HepG2 (cell line): ENCODE measurements around the gene KIF3C. TPM values are rescaled to one million over a fixed set of nuclear protein-coding genes. Genes with fewer than 3 reads are reported as not detected.
A peak's percentile ranks its signal among the peaks of the same experiment; 100 is the strongest.

Source experiments
- FOXA1 ChIP-seq, 2 experiments: fragments of 450-650 bp in 1 of 2; sonication (generic) in 1 of 2; formaldehyde crosslinking in 1 of 2; IDR thresholded peaks; 2 replicates each; pipeline versions ENCODE4 v1.4.0 to v1.6.1; 2016 to 2020; ENCODE audit warnings: missing genetic modification reagents in 1 of 2
- HDAC1 ChIP-seq: sonication (generic); formaldehyde crosslinking; IDR thresholded peaks from 2 replicates; pipeline ENCODE4 v1.5.1; 2020; ENCODE audit warnings: mild to moderate bottlenecking, missing genetic modification reagents
- HINFP ChIP-seq: sonication (generic); formaldehyde crosslinking; IDR thresholded peaks from 2 replicates; pipeline ENCODE4 v1.4.0; 2020; ENCODE audit warnings: low read depth, mild to moderate bottlenecking, missing genetic modification reagents
- HIVEP1 ChIP-seq: sonication (generic); formaldehyde crosslinking; IDR thresholded peaks from 2 replicates; pipeline ENCODE4 v1.4.0; 2020; ENCODE audit warnings: mild to moderate bottlenecking, missing genetic modification reagents
- MEF2D ChIP-seq: sonication (generic); formaldehyde crosslinking; IDR thresholded peaks from 2 replicates; pipeline ENCODE4 v1.5.1; 2020; ENCODE audit warnings: mild to moderate bottlenecking, missing genetic modification reagents
- MZF1 ChIP-seq: sonication (generic); formaldehyde crosslinking; IDR thresholded peaks from 2 replicates; pipeline ENCODE4 v1.8.1; 2023; ENCODE audit warnings: mild to moderate bottlenecking, missing genetic modification reagents, borderline replicate concordance
- NKX3-1 ChIP-seq: sonication (generic); formaldehyde crosslinking; IDR thresholded peaks from 2 replicates; pipeline ENCODE4 v1.5.0; 2020; ENCODE audit warnings: missing genetic modification reagents
- SPEN ChIP-seq: sonication (generic); formaldehyde crosslinking; IDR thresholded peaks from 2 replicates; pipeline ENCODE4 v1.5.1; 2020; ENCODE audit warnings: low read depth, mild to moderate bottlenecking, missing genetic modification reagents
- TCF12 ChIP-seq, 2 experiments: fragments of 450-650 bp in 1 of 2; sonication (generic) in 1 of 2; formaldehyde crosslinking in 1 of 2; IDR thresholded peaks; 2 replicates each; pipeline versions ENCODE4 v1.6.1 to v1.8.0; 2017 to 2022; ENCODE audit warnings: antibody characterized with exemption in 1 of 2, mild to moderate bottlenecking in 1 of 2, missing genetic modification reagents in 1 of 2, moderate library complexity in 1 of 2
- TFDP1 ChIP-seq: IDR thresholded peaks from 2 replicates; pipeline ENCODE4 v1.6.1; 2016; ENCODE audit warnings: missing compliant biosample characterization, missing genetic modification reagents, borderline replicate concordance
- YY1 ChIP-seq: IDR thresholded peaks from 2 replicates; pipeline ENCODE4 v1.6.1; 2011; ENCODE audit warnings: low read length, low read depth, moderate library complexity, mild to moderate bottlenecking; ENCODE audit not compliant: insufficient read depth, insufficient replicate concordance
- ZBTB20 ChIP-seq: sonication (generic); formaldehyde crosslinking; IDR thresholded peaks from 2 replicates; pipeline ENCODE4 v1.8.1; 2023; ENCODE audit warnings: missing genetic modification reagents, low read depth, mild to moderate bottlenecking, borderline replicate concordance
- ZBTB38 ChIP-seq: sonication (generic); formaldehyde crosslinking; IDR thresholded peaks from 2 replicates; pipeline ENCODE4 v1.5.1; 2020; ENCODE audit warnings: mild to moderate bottlenecking, missing genetic modification reagents
- ZNF510 ChIP-seq: sonication (generic); formaldehyde crosslinking; IDR thresholded peaks from 2 replicates; pipeline ENCODE4 v1.4.0; 2020; ENCODE audit warnings: low read depth, mild to moderate bottlenecking, missing genetic modification reagents
- ZNF841 ChIP-seq: sonication (generic); formaldehyde crosslinking; IDR thresholded peaks from 2 replicates; pipeline ENCODE4 v1.8.1; 2023; ENCODE audit warnings: missing genetic modification reagents, borderline replicate concordance
- polyA plus RNA-seq, 8 experiments: library from polyadenylated mRNA; depleted of rRNA in 3 of 8; stranded (reverse) in 7 of 8; unstranded in 1 of 8; fragments of >200 nt; fragmentation: Illumina TruSeq in 4 of 8; extraction: Trizol in 4 of 8; gene quantifications; 2 replicates each; pipeline versions ENCODE4 v1.2.1 to v1.2.3, GENCODE V29; 2011 to 2016; ENCODE audit warnings: low read depth in 4 of 8, missing spikeins in 1 of 8, mixed read lengths in 1 of 8; ENCODE audit not compliant: insufficient read depth in 1 of 8
- total RNA-seq, 5 experiments: library from RNA; depleted of rRNA; stranded (reverse); fragments of >200 nt; fragmentation: Illumina TruSeq; extraction: Trizol; gene quantifications; 2 replicates each; pipeline ENCODE4 v1.2.3, GENCODE V29; 2016; ENCODE audit warnings: low read depth in 1 of 5
- TF ChIP-seq, protein P1 (sequence below): sonication (generic); formaldehyde crosslinking; IDR thresholded peaks from 2 replicates; pipeline ENCODE4 v1.4.0; 2020; ENCODE audit warnings: mild to moderate bottlenecking, missing genetic modification reagents

KIF3C gene
- total and polyA plus RNA-seq, 2 of the 13 experiments (the other 11 are each of a cell fraction or from before 2014, with no cell fraction given), result 3.6 to 4.9 TPM

DNA sequence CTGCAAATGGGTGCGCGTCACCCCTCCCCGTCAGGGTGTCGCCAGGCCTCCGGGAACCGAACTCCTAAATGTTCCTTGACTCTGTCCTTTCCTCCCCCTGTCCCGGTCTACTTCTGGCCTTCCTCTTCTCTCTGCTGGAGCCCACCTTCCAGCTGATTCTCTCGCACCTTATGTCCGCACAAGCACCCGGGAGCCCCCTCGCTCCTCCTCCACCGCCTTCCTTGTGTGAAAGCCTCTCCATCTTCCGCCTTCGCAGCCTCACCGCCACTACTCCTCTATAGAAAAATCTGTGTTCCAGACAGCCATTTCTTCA lies 627 bp upstream of the KIF3C start (continued):
- TF ChIP-seq TCF12 (IDR thresholded peaks at IDR 0.05), result no peak
- no peak for TF ChIP-seq TCF12 (CRISPR knock-in tag; IDR thresholded peaks at IDR 0.05)
- TF ChIP-seq YY1, result peak; percentile 3
- TF ChIP-seq MZF1 (CRISPR knock-in tag), result no peak
- 0 out of 2 replicates have a peak, but pooled peaks have one; percentile 17 for TF ChIP-seq HDAC1
- TF ChIP-seq ZNF510, result 0 out of 2 replicates have a peak, but pooled peaks have one; percentile 13
- TF ChIP-seq MEF2D (CRISPR knock-in tag), result 0 out of 2 replicates have a peak, but pooled peaks have one; percentile 28
- peak; percentile 14; the same call in 1 of the 2 replicates for TF ChIP-seq NKX3-1 (CRISPR knock-in tag)
- TF ChIP-seq FOXA1 (IDR thresholded peaks at IDR 0.05), result no peak
- TF ChIP-seq FOXA1 (CRISPR knock-in tag; IDR thresholded peaks at IDR 0.05), result no peak
- peak; percentile 53; the same call in 1 of the 2 replicates for TF ChIP-seq SPEN (CRISPR knock-in tag)
- 0 out of 2 replicates have a peak, but pooled peaks have one; percentile 57 for TF ChIP-seq ZBTB20 (CRISPR knock-in tag)
- TF ChIP-seq, protein P1, sequence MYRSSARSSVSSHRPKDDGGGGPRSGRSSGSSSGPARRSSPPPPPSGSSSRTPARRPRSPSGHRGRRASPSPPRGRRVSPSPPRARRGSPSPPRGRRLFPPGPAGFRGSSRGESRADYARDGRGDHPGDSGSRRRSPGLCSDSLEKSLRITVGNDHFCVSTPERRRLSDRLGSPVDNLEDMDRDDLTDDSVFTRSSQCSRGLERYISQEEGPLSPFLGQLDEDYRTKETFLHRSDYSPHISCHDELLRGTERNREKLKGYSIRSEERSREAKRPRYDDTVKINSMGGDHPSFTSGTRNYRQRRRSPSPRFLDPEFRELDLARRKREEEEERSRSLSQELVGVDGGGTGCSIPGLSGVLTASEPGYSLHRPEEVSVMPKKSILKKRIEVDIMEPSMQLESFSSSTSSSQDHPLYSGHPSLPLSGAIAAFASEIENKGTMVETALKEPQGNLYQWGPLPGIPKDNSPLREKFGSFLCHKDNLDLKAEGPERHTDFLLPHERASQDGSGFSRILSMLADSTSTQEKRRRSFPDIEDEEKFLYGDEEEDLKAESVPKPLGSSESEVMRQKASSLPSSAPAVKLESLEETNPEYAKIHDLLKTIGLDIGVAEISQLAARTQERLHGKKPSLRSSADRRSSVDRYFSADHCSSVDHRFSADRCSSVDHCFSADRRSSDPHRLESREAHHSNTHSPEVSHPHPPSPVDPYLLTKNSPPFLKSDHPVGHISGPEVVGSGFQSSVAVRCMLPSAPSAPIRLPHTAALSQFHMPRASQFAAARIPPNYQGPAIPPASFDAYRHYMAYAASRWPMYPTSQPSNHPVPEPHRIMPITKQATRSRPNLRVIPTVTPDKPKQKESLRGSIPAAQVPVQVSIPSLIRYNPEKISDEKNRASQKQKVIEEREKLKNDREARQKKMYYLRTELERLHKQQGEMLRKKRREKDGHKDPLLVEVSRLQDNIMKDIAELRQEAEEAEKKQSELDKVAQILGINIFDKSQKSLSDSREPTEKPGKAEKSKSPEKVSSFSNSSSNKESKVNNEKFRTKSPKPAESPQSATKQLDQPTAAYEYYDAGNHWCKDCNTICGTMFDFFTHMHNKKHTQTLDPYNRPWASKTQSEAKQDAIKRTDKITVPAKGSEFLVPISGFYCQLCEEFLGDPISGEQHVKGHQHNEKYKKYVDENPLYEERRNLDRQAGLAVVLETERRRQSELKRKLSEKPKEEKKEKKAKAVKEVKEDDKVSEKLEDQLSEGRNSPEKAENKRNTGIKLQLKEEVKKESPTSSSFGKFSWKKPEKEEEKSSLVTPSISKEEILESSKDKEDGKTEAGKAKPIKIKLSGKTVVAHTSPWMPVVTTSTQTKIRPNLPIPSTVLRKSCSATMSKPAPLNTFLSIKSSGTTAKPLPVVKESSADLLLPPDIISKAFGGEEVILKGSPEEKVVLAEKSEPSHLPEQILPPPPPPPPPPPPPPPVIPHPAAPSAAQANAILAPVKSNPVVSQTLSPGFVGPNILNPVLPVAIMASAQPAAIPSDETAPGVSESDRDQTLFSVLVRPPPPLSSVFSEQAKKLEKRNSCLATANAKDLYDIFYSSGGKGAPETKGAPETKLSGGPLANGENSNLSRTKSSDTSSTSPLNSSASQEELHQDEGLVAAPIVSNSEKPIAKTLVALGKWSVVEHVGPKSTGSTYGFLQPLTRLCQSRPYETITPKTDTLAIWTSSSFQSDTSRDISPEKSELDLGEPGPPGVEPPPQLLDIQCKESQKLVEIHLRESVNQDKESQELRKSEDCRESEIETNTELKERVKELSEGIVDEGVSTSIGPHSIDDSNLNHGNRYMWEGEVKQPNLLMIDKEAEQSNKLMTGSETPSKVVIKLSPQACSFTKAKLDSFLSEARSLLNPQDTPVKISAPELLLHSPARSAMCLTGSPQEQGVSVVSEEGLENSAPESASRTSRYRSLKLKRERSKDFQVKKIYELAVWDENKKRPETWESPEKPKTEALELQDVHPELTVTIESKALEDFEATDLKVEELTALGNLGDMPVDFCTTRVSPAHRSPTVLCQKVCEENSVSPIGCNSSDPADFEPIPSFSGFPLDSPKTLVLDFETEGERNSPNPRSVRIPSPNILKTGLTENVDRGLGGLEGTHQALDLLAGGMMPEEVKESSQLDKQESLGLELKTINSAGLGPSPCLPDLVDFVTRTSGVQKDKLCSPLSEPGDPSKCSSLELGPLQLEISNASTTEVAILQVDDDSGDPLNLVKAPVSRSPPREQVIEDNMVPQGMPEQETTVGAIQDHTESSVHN (CRISPR knock-in tag), result peak; percentile 78; the same call in 1 of the 2 replicates
- TF ChIP-seq HIVEP1 (CRISPR knock-in tag), result peak; percentile 69; the same call in 1 of the 2 replicates
- peak; percentile 48; the same call in 1 of the 2 replicates for TF ChIP-seq HINFP (CRISPR knock-in tag)
- peak; percentile 96 for TF ChIP-seq ZBTB38
- no peak for TF ChIP-seq TFDP1 (CRISPR knock-in tag)
- TF ChIP-seq ZNF841, result no peak
